HG03575 (cell line): ENCODE data around the gene SLC66A1.
"Not testable (repeated sequence)": the region's sequence is repeated elsewhere in the genome, so short reads cannot be mapped to it uniquely, and the experiment has no call there.

Source experiments
- ATAC-seq: cut with Tn5 transposase; IDR thresholded peaks from one replicate; pipeline ENCODE4 v1.9.1; 2021; ENCODE audit not compliant: unreplicated experiment, insufficient number of reproducible peaks, low FRiP score; ENCODE audit errors: extremely low read depth

SLC66A1 gene

GRCh38 chr1:19294638-19295037 is 17.5 kb upstream of the SLC66A1 start:
- no peak for ATAC-seq

DNA sequence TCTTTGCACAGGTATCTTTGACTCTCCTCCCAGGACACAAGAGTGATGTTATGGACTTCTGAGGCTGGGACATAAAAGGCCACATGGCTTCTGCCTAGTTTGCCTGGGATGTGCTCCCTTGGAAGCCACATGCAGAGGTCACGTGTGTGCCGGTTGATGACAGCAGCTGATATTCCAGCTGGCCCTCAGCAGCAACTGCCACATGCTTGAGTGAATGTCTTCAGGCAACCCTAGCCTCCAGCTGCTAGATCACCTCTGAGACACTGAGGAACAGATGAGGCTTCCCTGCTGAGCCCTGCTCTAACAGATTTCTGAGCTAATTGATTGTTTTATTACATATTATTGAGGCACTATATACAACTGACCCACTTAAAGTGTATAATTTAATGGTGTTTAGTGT is 11.9 kb upstream of the SLC66A1 start:
- no peak for ATAC-seq

DNA sequence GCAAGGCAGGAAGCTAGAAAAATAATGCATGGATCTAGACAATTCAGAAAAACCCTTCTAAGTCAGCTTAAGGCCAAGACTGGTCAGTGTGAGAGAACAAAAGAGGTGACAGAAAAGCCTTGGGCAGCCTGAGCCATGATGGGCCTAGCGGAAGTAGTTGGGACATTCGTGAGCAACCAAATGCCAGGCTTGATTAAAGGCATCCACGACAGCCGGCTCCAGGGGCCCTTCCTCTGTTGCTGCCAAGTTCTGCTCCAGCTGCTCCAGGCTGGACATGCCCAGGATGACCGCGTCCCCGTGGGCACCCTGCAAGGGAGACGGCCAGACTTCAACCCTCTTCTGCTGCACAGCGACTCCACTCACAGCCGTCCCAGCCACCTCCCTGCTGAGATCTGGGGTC is 8.0 kb upstream of the SLC66A1 start:
- not testable (repeated sequence) for ATAC-seq

DNA sequence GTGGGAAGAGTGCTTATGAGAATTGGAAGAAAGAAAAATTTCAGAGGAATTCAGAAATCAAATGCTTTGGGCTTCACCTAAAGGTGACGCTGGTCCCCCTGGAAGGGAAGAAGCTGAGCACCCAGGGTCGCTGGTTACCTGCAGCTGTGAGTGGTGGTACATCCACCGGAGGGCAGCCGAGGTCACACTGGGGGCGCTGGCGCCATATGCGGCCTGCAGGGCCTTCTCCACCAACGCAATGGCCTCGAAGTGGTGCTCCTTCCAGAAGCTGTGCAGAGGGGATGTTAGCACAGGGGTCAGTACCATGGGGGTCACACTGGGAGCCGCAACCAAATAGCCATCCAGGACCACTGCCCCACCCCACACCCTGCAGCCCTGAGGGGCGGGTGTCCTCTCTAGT is 6.2 kb upstream of the SLC66A1 start:
- no peak for ATAC-seq

DNA sequence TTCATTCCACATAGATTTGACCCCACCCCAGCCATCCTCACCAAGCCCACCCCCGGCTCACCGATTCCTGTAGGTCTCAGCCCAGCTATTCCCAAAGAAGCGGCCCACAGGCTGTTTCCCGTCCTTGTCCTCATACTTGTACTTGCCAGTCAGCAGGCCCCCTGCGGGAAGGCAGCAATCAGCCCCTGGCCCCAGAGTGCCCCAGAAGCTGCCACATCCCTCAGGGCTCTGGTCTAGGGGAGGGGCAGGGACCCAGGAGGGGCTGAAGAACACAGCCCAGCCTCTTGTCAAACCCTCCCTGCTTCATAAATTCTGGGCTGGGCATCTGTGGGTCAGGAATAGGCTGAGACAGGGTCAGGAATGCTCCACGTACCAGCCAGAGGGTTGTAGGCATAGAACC is 5.2 kb upstream of the SLC66A1 start:
- ATAC-seq: no peak

- ATAC-seq: no peak
These were observed 4.2 kb upstream of the SLC66A1 start for GRCh38 chr1:19307794-19308508.

GRCh38 chr1:19308509-19308907 is 3.6 kb upstream of the SLC66A1 start:
- ATAC-seq: no peak

DNA sequence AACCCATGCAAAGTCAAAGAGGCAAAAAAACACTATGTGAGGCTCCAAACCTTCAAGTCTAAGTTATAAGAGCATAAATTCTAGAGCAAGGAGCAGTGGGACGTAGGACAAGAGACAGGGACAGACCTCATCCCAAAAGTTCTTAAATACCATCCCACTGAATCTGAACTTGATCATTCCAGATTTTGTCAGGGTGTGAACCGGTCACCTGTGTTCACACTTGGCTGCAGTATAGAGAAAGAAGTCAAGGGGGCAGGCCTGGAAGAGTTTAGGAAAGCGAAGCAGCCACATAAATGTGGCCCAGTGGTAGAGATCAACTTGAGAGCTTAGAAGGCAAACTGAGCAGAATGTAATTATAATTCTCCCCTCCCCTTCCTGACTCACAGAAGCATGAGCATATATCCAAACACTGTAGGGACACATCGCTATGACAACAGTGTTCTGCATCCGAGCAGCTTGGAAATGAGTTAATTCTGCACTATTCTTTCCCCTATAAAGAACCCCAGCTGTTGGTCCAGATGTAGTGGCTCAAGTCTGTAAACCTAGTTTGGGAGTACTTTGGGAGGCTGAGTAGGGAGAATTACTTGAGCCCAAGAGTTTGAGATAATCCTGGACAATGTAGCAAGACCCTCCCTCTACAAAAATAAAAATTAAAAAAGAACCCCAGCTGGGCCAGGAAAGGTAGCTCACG is 2.9 kb upstream of the SLC66A1 start:
- no peak for ATAC-seq

DNA sequence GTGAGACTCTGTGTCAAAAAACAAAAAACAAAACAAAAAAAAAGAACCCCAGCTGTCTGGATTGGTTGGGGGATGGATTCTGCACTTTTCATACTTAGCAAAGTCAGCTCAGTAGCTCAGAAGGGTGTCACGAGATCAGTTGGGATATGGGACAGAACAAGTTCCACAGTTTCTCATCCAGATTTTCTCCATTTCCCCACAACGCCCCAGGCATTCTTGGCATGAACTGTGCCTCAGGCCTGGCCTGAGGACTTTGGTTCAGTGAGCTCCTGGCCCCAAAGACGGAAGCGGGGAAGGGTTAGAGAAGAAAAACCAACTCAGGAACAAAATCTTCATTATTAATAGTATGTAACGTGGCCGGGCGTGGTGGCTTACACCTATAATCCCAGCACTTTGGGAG is 2.1 kb upstream of the SLC66A1 start:
- ATAC-seq: no peak

GRCh38 chr1:19310720-19311502 is 1.2 kb upstream of the SLC66A1 start:
- no peak for ATAC-seq

- no peak for ATAC-seq
These were observed 609 bp upstream of the SLC66A1 start for GRCh38 chr1:19311503-19311930.

GRCh38 chr1:19312782-19313635 is 883 bp downstream of the SLC66A1 start:
- ATAC-seq: no peak

DNA sequence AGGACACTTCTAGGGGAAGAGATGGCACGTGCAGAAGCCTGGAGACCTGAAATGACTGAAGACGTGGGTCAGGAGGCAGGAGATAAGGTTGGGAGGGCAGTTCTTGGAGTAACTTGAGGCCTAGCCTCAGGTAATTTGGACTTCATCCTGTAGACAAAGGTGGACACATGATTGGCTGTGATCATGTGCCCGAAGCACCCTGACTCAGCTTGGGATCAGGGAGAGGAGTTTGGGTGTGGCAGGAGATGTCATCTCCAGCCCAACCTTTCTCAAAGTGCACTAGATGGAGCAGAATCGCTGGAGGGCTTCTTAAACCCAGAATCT is 1.5 kb downstream of the SLC66A1 start:
- ATAC-seq: no peak

DNA sequence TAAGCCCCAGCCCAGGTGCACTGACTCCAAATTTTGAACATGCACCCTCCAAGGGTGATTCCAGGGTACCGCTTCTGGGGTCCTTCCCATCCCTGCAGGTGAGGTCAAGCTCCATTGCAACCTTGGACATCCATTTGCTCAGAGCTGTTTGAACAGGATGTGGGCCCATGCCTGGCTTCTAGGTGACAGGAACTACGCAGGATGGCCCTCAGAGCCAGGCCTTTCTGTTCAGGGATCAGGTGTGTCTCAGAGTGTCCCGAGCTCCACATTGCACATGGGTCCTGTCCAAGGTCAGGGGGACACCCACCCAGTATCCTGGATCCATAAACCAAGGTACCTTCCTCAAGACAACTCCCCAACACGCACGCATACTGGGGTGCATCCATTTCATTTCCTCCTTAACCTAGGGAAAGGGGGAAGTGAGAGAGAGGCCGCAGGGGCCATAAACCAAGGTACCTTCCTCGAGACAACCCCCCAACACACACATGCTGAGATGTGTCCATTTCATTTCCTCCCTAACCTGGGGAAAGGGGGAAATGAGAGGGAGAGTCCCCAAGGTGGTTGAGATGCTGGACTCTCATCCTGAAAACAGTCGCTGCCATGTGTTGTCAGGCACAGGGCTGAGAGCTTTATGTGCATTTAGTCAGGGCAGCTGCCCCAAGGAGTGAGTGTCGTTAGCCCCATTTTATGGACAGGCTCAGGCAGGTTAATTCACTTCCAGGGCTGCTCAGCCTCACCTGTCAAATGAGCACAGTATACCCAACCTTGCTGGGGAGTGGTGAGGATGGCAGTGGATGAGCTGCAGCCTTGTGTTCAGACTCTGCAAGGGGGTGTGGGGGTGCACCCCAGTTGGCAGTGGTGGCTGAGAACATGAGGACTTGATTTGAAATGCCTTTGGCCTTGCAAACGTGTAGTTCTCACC is 2.1 kb downstream of the SLC66A1 start:
- ATAC-seq: no peak

DNA sequence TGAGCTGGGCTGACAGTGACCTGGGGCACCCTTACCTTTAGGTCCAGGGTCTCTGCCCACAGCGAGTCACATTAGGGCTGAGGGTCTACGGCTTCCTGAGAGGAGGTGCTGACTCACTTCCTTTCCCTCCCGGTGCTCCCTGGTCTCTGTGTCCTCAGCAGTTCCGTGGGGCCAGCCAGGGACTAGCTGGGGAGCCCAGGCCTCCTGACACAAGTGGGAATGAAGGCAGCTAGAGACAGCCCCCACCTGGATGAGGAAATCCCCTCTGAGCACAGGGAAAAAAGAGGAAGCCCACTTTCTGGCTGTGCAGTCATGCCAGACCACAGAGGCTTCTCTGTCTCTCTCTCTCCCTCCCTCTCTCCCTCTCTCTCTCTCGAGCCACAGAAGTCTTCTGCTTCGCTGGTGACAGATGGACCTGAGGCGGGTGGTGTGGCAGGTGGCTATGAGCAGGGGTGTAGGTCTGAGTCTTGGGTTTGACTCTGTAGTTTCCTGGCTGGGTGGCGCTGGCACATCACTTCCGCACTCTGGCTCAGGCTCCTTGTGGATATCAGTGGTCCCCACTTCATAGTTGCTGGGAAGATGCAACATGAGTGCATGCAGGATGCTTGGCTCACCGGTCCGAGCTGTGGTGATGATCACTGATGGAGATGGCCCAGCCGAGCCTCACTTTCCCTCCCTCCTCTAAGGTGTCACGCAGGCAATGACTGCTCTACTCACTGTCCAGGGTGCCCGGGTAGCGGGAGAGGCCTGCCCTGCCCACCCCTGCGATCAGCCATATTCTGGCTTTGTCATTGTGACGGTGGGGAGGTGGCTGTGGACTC is 3.5 kb downstream of the SLC66A1 start:
- ATAC-seq: no peak

- no peak for ATAC-seq
These were observed 5.2 kb downstream of the SLC66A1 start for GRCh38 chr1:19317126-19317910.

DNA sequence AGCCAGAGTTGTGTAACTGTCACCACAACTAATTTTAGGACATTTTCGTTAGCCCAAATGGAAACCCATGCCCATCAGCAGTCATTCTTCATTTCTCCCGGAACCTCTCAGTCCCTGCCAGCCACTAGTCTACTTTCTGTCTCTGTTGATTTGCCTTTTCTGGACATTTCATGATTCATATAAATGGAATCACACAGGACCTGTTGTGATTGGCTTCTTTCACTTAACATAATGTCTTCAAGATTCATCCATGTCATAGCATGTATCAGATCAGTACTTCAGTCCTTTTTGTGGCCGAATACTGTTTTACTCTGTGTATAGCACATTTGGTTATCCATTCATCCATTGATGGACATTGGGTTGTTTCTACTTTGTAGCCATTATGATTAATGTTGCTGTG is 7.1 kb downstream of the SLC66A1 start:
- ATAC-seq: no peak
